Lower leg skin (tissue), 3 donors: ENCODE measurements around the gene SH3BP5.

Source experiments
- CTCF ChIP-seq, 3 donors: fragments of 450-650 bp; IDR thresholded peaks; one replicate each; pipeline ENCODE4 v1.5.1; 2016; ENCODE audit warnings: antibody characterized with exemption in 3 of 3, mild to moderate bottlenecking in 3 of 3, moderate library complexity in 2 of 3
- POLR2A ChIP-seq, 2 donors: fragments of 450-650 bp; IDR thresholded peaks; one replicate each; pipeline ENCODE4 v1.6.1; 2016 to 2017; ENCODE audit warnings: antibody characterized with exemption in 2 of 2, mild to moderate bottlenecking in 1 of 2, moderate library complexity in 1 of 2

GRCh38 chr3:15271785-15272381 lies 60.5 kb downstream of the SH3BP5 start:
- no peak for TF ChIP-seq CTCF (IDR thresholded peaks at IDR 0.05)
- no peak for TF ChIP-seq POLR2A (IDR thresholded peaks at IDR 0.05)
